GM19468 (cell line): ENCODE results near the gene NLRX1.
"Not testable (repeated sequence)": the region's sequence is repeated elsewhere in the genome, so short reads cannot be mapped to it uniquely, and the experiment has no call there.

Source experiments
- ATAC-seq: cut with Tn5 transposase; IDR thresholded peaks from one replicate; pipeline ENCODE4 v1.9.1; 2021; ENCODE audit warnings: mild to moderate bottlenecking, moderate library complexity, moderate number of reproducible peaks; ENCODE audit not compliant: unreplicated experiment; ENCODE audit errors: extremely low read depth

The NLRX1 gene

DNA sequence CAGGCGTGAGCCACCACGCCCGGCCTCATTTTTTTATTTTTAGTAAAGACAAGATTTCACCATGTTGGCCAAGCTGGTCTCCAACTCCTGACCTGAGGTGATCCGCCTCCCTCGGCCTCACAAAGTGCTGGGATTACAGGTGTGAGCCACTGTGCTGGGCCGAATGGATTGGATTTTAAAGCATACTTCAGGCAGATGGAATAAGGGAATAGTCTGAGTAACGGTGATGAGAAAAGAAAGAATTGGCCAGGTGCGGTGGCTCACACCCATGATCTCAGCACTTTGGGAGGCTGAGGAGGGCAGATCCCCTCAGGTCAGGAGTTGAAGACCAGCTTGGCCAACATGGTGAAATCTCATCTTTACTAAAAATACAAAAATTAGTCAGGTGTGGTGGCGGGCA is 35.5 kb downstream of the NLRX1 start:
- ATAC-seq: no peak

GRCh38 chr11:119205080-119205479 is 36.6 kb downstream of the NLRX1 start:
- no peak for ATAC-seq

- peak; percentile 81 for ATAC-seq
These were observed 37.3 kb downstream of the NLRX1 start, which contains the start of gene CBL for GRCh38 chr11:119205574-119206510. Gene CBL, plus strand, starts transcription at chr11:119206339. Its CDS starts 79 bp downstream, at chr11:119206418.

GRCh38 chr11:119206511-119207414 is 38.2 kb downstream of the NLRX1 start:
- ATAC-seq: no peak

GRCh38 chr11:119207415-119207960 is 39.0 kb downstream of the NLRX1 start:
- ATAC-seq: no peak

GRCh38 chr11:119209186-119209585 is 40.7 kb downstream of the NLRX1 start:
- ATAC-seq: no peak

DNA sequence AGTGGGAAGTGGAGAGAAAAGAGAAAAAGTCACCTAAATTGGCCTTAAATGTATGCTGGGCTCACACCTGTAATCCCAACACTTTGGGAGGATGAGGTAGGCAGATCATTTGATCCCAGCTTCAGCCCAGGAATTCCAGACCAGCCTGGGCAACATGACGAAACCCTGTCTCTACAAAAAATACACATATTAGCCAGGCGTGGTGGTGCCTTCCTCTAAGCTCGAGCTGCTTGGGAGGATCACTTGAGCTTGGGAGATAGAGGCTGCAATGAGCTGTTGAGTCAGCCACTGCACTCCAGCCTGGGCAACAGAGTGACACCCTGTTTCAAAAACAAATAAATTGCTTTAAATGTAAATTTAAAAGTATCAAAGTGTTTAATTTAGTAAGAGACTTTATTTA is 41.5 kb downstream of the NLRX1 start:
- ATAC-seq: no peak

DNA sequence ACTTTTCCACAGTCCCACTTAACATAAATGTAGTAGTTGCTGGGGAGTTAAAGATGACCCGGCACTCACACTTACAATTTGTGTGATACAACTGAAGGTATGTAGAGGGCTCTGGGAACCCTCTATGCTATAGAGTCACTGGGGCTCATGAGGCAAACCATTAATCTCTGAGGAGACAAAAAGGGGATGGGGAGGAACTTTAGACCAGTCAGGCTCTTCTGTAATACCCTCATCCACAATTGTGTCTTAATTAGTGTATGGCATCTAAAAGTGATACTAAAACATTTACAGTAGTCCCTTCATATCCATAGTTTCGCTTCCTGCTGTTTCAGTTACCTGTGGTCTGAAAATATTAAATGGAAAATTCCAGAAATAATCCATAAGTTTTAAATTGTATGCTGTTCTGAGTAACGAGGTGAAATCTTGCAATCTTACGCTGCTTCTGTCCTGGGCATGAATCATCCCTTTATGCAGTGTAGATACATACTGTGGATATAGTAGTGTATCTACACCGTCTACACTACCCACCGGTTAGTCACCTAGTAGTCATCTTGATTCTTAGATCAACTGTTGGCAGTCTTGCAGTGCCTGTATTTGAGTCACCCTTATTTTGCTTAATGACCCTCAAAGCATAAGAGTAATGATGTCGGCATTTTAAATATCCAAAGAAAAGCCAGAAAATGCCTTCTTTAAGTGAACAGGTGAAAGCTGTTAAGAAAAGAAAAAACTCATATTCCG is 49.8 kb downstream of the NLRX1 start:
- no peak for ATAC-seq

- no peak for ATAC-seq
These were observed 53.8 kb downstream of the NLRX1 start for GRCh38 chr11:119222308-119222707.

DNA sequence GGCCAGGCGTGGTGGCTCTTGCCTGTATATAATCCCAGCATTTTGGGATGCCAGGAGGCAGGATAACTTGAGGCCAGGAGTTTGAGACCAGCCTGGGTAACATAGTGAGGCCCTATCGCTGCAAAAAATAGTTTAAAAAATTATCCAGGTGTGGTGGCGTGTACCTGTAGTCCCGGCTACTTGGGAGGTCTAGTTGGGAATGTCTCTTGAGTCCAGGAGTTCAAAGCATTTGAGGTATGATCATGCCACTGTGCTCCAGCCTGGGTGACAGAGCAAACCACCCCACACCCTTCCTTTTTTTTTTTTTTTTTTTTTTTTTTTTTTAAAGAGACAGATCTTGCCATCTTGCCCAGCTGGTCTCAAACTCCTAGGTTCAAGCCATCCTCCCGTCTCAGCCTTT is 54.4 kb downstream of the NLRX1 start:
- no peak for ATAC-seq

DNA sequence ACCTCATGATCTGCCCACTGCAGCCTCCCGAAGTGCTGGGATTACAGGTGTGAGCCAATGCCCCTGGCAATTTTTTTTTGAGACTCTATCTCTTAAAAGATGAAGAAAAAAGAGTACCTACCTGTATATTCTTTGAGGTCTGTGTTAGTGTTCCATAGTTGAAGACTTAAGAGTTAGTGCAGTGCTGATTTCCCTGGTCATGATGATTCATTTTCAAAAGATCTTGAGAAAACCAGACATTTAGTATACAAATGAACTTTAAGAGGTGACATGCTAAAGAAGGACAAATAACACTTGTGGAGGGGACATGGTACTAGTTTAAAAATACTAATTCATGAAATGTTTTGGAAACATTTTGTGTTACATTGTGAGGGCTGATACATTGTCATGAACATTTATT is 55.3 kb downstream of the NLRX1 start:
- ATAC-seq: no peak

DNA sequence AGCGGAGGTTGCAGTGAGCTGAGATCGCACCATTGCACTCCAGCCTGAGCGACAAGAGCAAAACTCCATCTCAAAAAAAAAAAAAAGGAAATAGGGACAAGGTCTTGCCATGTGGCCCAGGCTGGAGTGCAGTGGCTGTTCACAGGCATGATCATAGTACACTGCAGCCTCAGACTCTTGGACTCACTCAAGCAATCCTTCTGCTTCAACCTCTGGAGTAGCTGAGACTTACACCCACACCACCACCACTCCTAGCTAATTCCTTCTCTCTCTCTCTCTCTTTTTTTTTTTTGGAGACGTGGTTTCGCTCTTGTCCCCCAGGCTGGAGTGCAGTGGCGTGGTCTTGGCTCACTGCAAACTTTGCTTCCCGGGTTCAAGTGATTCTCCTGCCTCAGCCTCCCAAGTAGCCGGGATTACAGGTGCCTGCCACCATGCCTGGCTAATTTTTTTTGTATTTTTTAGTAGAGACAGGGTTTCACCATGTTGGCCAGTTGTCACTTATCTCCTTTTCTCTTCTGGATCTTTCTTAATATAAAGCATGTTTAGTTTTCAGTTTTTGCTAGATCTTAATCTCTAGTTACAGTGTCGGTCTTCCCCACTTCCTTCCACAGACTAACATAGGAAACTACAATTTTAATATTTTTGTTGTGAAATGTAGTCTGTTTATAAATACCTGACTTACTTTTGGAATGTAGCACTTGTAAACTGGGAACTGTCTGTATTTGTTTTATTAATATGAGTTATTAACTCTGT is 60.2 kb downstream of the NLRX1 start:
- ATAC-seq: not testable (repeated sequence)

DNA sequence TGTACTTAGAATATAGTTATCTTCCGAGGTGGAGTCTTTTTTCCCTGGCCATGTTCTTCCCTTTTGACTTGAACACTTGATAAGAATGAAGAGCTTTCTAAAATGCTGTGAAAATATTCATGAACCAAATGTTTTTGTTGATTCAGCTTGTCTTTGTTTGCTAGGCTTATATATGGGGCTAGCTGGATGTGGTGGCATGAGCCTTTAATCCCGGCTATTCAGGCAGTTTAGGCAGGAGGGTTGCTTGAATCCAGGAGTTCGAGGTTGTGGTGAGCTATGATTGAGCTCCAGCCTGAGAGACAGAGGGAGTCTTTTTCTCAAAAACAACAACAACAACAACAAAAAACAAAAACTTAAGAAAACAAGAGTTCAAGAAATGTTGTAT is 60.8 kb downstream of the NLRX1 start:
- no peak for ATAC-seq

GRCh38 chr11:119229741-119230140 is 61.2 kb downstream of the NLRX1 start:
- ATAC-seq: no peak
